ENCODE data around the gene FGF14.

Gene FGF14

DNA sequence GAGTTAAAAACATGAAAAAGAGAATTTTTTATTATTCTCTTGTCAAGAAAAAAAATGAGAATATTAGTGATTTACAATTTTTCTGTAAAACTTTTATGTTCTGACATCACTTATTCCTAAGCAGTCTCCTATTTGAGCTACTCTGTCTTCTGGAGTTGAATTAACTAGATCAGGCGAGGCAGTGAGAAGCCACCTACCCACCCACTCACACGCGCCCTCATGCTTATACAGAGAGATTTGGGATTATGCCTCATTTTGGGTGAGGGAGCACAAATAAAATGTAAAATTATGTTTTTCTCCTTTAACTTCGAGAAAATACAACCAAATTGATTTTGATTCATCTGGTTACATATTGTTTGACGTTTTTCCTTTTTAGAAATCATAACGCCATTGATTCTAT lies 524.9 kb downstream of the FGF14 start:
- TF ChIP-seq GATA2 (IDR thresholded peaks at IDR 0.05; ENCODE audit: low read depth, low read length) = no peak
- no peak for TF ChIP-seq GATA3 (IDR thresholded peaks at IDR 0.05; ENCODE audit: low read depth, low read length)

DNA sequence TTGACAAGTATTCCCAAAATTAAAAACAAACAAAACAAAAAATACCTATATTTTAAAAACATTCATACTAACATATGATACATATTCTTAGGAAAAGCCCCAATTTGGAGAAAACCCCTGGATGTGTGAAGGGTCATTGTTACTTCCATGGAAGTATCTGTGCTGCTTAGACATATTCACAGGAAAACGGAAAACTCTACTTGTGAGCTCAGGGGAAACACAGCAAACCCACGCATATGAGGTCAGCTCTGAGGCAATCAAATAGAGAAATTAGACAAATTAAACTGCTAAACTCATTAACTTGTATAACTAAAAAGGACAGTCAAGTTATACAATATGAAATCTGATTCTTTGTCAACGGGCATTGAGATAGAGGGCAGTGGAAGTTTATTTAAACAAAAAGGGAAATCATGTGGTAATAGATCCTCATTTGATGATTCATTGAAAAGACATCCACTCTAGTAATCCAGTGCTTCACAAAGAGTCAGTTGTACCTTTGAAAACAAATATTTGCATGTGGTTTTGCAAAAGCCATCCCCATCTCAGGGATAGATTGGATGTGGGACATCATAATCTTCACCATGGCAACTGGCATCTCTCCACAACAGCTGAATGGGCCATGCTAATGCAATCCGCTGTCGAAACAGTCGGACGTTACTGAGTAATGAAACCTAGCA lies 526.0 kb downstream of the FGF14 start:
- TF ChIP-seq GATA2 (IDR thresholded peaks at IDR 0.05; ENCODE audit: low read depth, low read length) (no peak), GATA3 (IDR thresholded peaks at IDR 0.05; ENCODE audit: low read depth, low read length) (no peak)

DNA sequence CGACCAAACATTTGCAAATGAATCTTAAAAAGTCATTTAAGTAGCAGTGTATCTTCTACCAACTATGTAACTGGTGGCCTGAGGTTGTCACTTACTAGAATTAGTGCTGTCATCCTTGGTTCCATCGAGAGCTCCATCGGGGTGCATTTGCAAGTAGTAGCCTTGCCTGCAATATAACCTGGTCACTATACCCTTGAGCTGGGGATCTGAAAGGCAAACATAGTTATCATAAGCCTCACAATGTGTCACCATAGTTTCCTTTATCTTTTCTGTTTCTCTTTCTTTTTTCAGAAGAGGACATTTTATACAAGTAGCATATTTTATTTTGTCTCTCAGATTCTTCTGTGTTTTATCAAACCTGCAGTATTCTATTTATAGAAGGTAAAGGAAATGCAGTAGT lies 526.8 kb downstream of the FGF14 start:
- TF ChIP-seq GATA3 (IDR thresholded peaks at IDR 0.05; ENCODE audit: low read depth, low read length) (no peak), GATA2 (IDR thresholded peaks at IDR 0.05; ENCODE audit: low read depth, low read length) (no peak)

DNA sequence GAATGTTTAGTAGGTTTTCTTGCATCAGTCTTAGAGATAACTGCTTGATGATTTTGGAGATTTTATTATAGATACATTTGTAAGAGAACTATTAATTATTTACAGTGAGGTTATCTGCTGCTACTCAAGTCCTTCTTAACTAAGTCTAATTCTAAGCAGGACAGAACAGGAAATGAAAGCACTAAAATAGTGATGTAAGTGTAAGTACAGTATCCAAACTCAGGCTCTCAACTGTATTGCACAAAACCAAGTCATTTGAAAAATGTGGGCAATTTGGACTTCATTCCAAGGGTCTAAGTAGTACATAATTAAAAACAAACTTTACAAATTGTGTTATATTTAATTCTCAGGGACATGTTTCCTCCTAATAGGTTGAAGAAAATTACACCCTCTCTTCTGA lies 532.3 kb downstream of the FGF14 start:
- TF ChIP-seq GATA2 (IDR thresholded peaks at IDR 0.05; ENCODE audit: low read depth, low read length) = no peak
- TF ChIP-seq GATA3 (IDR thresholded peaks at IDR 0.05; ENCODE audit: low read depth, low read length) = no peak

DNA sequence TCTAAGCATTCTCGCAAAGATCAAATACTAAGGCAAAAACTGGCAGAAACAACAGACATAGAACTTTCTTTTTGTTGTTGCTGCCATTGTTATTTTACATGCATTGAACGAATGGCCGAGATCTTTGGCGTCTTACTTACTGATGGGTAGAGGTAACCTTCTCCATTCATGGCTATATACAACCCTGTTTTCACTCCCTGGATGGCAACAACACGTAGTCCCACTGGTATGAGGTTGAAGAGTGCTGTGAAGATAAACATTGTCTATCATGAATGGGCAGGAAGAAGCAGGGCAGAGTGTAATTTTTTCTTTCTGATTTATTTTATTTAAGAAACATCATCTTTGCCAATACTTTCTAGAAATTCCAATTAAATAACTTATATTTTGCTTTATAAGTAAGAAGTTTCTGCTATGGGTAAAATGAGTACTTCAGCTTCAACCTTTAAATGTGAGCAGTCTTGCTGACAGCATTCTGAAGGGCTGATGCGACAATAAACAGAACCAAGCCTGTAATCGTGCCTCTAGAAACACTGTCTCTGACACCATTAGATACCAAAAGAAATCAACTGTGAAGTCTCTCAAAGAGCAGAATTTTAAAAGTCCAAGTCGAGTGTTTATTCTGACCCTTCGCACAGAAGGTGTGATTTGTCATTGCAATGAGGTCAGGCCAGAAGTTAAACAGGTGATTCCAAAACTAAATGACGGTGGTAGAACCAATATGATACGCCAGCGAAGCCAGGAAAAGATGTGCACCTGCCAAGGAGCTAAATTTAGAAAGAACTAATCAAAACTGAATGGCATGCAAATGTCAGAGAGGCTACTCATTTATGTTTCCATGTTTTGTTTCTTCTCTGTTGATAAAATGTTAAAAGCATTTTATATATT lies 533.0 kb downstream of the FGF14 start:
- TF ChIP-seq GATA2 (IDR thresholded peaks at IDR 0.05; ENCODE audit: low read depth, low read length) = no peak
- no peak for TF ChIP-seq GATA3 (IDR thresholded peaks at IDR 0.05; ENCODE audit: low read depth, low read length)

DNA sequence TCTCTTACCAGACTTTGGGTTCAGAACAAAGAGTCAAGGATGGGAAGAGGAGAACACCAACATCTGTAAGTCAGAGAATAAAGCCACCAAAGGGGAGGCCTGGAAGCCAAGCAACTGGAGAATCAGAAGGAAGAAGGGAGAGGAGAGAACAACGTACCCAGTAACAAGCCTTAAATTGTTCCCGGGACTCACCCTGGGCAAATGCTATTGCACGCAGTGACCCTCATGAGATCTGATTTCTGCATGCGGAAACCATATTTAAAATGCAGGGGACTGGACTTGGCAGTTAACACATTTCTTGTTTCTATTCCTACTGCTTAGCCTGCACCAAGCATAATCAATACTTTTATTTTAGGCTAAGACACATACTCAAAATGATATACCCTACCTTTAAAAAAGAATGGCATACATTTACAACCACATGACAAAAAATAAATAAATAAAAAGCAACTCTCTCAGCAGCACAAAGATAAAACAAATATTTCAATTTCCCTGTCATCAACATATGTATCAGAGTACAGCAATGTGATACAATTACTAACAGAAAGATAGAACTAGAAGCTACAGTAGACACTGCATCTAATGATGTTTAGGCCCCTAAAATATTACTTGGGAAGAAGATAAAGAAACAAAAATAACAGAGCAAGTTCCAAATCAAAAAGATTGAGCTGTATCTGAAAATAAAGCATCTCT lies 534.8 kb downstream of the FGF14 start:
- no peak for TF ChIP-seq GATA2 (IDR thresholded peaks at IDR 0.05; ENCODE audit: low read depth, low read length)
- TF ChIP-seq GATA3 (IDR thresholded peaks at IDR 0.05; ENCODE audit: low read depth, low read length) = no peak

DNA sequence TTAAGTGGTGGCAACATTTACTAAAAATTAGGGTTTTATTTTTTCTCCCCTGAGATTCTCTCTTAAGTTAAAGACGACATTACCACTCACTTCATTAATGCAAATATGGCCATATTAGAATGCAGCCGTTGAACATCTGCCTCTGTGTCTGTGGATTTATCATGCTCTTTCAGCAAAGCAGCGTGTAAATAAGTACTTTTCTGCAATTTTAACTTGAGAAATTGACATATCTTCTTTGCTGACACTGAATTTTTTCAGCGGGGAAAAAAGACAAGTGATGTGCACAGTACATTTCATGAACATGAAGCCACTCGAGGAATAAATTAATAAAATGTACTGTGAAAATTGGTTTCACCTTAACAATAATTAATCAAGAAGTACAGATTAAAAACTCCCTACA lies 543.0 kb downstream of the FGF14 start:
- no peak for TF ChIP-seq GATA3 (IDR thresholded peaks at IDR 0.05; ENCODE audit: low read depth, low read length)
- no peak for TF ChIP-seq GATA2 (IDR thresholded peaks at IDR 0.05; ENCODE audit: low read depth, low read length)

DNA sequence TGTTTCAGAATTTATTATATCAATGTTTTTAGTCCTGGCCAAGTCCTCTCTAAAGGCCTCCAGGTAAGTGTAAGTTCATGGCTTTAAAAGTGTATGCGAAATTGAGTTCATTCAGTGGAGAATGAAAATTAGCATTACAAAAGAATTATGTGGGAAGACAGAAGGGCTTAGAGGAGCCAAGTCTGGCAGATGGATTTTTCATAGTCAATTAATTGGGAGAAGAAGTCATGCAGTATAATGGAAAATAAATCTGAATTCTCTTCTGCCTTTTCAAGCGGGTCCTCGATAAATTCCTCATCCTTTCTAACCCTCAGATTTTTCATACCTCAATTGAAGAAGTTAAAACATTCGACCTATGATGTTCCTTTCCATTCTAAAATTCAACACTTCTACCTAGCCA lies 555.1 kb downstream of the FGF14 start:
- TF ChIP-seq GATA3 (IDR thresholded peaks at IDR 0.05; ENCODE audit: low read depth, low read length) = no peak

DNA sequence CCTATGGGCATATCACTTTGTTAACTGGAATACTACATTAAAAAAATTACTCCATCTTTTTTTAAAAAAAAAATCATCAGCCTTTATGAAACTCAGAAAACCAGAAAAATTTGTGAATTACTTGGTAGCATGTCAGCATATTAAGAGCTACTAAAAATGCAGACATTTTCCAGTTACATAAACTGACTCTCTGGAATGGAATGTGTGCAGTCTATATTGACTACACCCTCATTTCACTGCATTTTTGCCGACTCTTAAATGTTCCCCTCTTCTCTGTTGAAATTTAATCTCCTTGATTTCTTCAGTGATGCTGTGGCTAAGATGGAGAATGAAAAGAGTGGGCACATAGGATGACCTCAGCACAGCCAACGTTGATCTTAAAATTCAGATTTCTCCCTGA lies 555.6 kb downstream of the FGF14 start:
- TF ChIP-seq GATA2 (IDR thresholded peaks at IDR 0.05; ENCODE audit: low read depth, low read length) (no peak), GATA3 (IDR thresholded peaks at IDR 0.05; ENCODE audit: low read depth, low read length) (no peak)

DNA sequence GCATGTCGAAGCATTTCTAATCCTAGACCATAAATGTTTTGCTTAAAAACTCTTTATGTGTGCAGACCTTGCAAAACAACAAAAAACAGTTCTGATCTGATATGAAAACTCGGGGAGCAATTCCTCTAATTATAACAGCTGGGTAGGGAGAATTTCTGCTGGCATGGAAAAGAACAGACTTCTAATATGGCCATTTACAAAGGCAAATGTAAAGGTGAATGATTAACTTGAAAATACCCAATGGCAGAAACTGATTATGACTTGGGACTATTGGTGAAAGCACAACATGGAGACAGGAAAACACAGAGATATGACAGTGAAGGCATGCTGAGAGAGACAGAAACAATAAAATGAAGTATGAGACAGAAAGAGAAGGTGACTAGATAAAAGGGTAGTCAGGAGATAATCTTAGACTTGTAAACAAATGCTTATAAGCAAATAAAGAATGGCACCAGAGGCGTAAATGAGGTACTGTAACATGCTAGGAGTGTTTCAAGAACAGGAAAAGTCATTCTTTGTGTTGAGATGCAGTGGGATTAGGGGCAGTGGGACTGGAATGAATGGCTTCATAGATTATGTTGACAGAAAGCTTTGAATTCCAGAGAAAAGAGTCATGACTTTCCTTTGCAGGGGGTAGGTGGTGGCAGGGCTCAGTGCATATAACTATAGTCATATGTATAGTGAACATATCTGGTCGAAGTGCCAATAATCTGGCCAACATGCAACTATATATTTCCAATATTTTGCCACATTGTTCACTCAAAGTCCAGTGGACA lies 556.4 kb downstream of the FGF14 start:
- TF ChIP-seq GATA3 (IDR thresholded peaks at IDR 0.05; ENCODE audit: low read depth, low read length) = no peak
- TF ChIP-seq GATA2 (IDR thresholded peaks at IDR 0.05; ENCODE audit: low read depth, low read length) = no peak

DNA sequence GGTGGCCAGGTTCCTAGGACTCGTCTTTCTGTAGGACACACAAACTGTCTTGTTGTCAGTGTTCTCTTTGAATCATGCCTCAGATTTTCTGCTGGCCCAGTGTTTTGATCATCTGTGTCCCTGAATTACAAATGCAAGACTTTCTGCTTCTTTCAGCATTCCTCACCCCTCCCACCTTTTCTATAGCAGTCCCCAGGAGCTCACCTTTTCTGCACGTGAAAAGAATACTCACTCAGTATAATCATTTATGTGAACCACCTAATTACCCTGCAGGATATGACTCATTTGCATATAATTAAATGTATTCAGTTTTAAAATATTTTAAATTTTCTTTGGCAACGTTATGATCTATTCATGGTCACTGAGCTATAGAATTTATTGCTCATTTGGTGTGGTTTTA lies 560.1 kb downstream of the FGF14 start:
- TF ChIP-seq GATA3 (IDR thresholded peaks at IDR 0.05; ENCODE audit: low read depth, low read length) (no peak), GATA2 (IDR thresholded peaks at IDR 0.05; ENCODE audit: low read depth, low read length) (no peak)

DNA sequence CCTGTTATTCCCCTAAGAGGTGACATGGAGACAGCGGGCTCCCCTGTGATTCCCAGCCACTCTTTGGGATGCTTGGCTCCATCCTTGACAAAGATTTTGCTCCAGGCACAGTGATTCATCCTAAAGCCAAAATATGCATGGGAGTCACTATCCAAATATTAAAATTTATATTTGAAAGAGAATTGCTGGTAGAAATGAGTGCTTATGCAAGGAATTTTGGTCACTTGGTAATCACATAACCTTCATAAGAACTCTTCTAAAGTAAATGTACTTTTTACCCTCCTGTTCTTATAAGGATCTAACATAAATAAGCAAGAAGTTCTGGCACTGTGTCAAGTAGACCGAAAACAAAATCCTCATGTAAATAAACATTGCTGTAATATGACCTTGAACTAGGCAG lies 563.5 kb downstream of the FGF14 start:
- no peak for TF ChIP-seq GATA3 (IDR thresholded peaks at IDR 0.05; ENCODE audit: low read depth, low read length)
- TF ChIP-seq GATA2 (IDR thresholded peaks at IDR 0.05; ENCODE audit: low read depth, low read length) = no peak

DNA sequence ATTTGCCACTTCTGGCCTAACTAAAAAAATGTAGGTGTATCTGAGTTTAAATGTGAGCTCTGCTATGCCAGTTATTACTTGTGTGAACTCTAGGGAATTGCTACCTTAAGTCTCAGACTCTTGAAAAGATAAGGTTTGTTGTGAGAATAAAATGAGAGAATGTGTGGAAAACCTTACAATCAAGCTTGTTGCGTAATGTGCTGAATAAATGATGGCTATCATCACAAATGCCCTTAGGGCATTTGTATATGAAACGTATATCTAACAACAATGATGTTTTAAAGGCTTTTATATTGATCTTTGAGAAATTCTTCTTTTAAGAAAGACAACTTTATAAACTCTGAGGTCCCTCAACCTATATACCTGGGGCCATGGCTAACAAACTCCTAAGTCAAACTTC lies 564.6 kb downstream of the FGF14 start:
- TF ChIP-seq GATA2 (IDR thresholded peaks at IDR 0.05; ENCODE audit: low read depth, low read length) (no peak), GATA3 (IDR thresholded peaks at IDR 0.05; ENCODE audit: low read depth, low read length) (no peak)

DNA sequence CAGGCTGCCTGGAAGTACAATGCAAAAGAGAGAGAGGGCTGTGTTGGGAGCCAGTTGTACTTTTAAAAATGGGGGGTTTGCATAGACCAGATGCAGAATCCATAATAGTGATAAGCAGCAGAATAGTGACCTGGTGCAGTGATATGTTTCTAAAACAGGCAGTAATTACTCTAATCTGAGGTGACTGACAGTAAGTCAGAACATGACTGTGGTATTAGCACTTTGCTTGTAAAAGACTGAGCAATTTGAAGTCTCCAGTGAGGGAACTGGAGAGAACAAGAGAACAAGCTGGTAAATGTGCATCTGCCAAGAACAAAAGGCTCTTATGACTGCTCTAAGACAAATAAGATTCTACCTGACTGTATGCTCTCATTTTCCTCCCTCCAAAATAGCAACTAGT lies 565.9 kb downstream of the FGF14 start:
- TF ChIP-seq GATA2 (IDR thresholded peaks at IDR 0.05; ENCODE audit: low read depth, low read length) = no peak
- no peak for TF ChIP-seq GATA3 (IDR thresholded peaks at IDR 0.05; ENCODE audit: low read depth, low read length)
